ENCODE results near the gene NDUFV2.

DNA sequence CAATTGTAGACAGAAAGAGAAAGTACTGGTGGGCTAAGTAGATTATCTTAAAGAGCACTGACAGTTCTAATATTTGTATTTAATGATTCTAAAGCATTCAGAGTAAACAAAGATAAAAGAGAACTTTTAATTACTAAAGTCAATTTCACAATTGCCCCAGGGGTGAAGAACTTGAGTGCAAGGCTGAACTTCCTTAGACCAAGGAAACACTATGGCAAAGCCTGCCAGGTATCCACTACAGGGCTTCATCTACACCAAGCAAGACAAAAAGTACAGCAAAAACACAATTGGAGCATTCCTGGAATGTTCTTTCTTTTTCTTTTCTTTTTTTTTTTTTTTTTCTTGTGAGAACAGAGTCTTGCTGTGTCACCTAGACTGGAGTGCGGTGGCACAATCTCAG is 46.9 kb upstream of the NDUFV2 start:
- TF ChIP-seq TAF1 (IDR thresholded peaks at IDR 0.05; ENCODE audit: borderline replicate concordance, insufficient read depth, low read length), result no peak
- TF ChIP-seq, protein P1, sequence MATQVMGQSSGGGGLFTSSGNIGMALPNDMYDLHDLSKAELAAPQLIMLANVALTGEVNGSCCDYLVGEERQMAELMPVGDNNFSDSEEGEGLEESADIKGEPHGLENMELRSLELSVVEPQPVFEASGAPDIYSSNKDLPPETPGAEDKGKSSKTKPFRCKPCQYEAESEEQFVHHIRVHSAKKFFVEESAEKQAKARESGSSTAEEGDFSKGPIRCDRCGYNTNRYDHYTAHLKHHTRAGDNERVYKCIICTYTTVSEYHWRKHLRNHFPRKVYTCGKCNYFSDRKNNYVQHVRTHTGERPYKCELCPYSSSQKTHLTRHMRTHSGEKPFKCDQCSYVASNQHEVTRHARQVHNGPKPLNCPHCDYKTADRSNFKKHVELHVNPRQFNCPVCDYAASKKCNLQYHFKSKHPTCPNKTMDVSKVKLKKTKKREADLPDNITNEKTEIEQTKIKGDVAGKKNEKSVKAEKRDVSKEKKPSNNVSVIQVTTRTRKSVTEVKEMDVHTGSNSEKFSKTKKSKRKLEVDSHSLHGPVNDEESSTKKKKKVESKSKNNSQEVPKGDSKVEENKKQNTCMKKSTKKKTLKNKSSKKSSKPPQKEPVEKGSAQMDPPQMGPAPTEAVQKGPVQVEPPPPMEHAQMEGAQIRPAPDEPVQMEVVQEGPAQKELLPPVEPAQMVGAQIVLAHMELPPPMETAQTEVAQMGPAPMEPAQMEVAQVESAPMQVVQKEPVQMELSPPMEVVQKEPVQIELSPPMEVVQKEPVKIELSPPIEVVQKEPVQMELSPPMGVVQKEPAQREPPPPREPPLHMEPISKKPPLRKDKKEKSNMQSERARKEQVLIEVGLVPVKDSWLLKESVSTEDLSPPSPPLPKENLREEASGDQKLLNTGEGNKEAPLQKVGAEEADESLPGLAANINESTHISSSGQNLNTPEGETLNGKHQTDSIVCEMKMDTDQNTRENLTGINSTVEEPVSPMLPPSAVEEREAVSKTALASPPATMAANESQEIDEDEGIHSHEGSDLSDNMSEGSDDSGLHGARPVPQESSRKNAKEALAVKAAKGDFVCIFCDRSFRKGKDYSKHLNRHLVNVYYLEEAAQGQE (IDR thresholded peaks at IDR 0.05; ENCODE audit: insufficient read depth in 1 of 2, low read depth in 2 of 2, low read length in 2 of 2), result no peak
- TF ChIP-seq POLR2AphosphoS5 (IDR thresholded peaks at IDR 0.05; ENCODE audit: low read depth, low read length), result no peak
- TF ChIP-seq SIN3A (IDR thresholded peaks at IDR 0.05; ENCODE audit: borderline replicate concordance, insufficient read depth, low read length), result no peak
- TF ChIP-seq FOXP2 (optimal IDR thresholded peaks at IDR 0.05; ENCODE audit: borderline replicate concordance, extremely low read depth, extremely low read length, insufficient read depth), result no peak
